ENCODE results near the gene DEFB124. TPM values are rescaled to one million over a fixed set of nuclear protein-coding genes. Genes with fewer than 3 reads are reported as not detected.

DEFB124 gene
- total RNA-seq, 1 experiment from 2014 or later, result not detected

- H3K4ac ChIP-seq (ENCODE audit: low read depth, low read length), result no peak overlapping the region
- H3K9ac ChIP-seq (ENCODE audit: extremely low read depth, insufficient read length, low read length), result no peak overlapping the region
- H3K18ac ChIP-seq (ENCODE audit: insufficient read length, low read depth, low read length), result no peak overlapping the region
- peaks cover 2% of the 10 kb centered on the region for H4K20me1 ChIP-seq (ENCODE audit: control insufficient read depth, insufficient read depth, insufficient read length)
- H3K9me3 ChIP-seq (ENCODE audit: control insufficient read depth, low read depth, low read length), result no peaks in the 10 kb centered on the region
- H3K23me2 ChIP-seq (ENCODE audit: insufficient read length, low read depth, low read length, poor library complexity, severe bottlenecking), result peaks cover 4% of the 10 kb centered on the region
- H2BK120ac ChIP-seq (ENCODE audit: low read depth, low read length, poor library complexity, severe bottlenecking), result no peak overlapping the region
- no peak overlapping the region for H3K23ac ChIP-seq (ENCODE audit: insufficient read length, low read depth, low read length)
- H3K27me3 ChIP-seq (ENCODE audit: insufficient read depth, low read length), result no peaks in the 10 kb centered on the region
- H3K27ac Mint-ChIP-seq, result no peak overlapping the region
- no peak overlapping the region for H3K27ac ChIP-seq (ENCODE audit: insufficient read length, low read depth, low read length)
- no peak overlapping the region for H2BK20ac ChIP-seq (ENCODE audit: low read depth, low read length, poor library complexity, severe bottlenecking)
- peak overlapping the region; percentile 95 for H3K4me2 ChIP-seq (ENCODE audit: insufficient read depth, insufficient read length, low read length)
- no peak overlapping the region for H2BK5ac ChIP-seq (ENCODE audit: insufficient read length, low read length)
- WGBS (ENCODE audit: extremely low coverage, insufficient read length, low lambda C conversion rate), result no CpG with 5 or more reads among the region's 4 CpGs
- H3K79me2 ChIP-seq (ENCODE audit: insufficient read depth, low read length), result peaks cover 3% of the 10 kb centered on the region; the same call in 1 of the 2 replicates
- H3T11ph ChIP-seq (ENCODE audit: low read length), result no peak overlapping the region
- peaks cover 3% of the 10 kb centered on the region; the same call in 1 of the 2 replicates for H3K27me3 Mint-ChIP-seq (ENCODE audit: low read depth)
- H2BK12ac ChIP-seq (ENCODE audit: insufficient read length, low read depth, low read length), result no peak overlapping the region
- H2AK5ac ChIP-seq (ENCODE audit: insufficient read length, low read length), result no peak overlapping the region
- H4K5ac ChIP-seq (ENCODE audit: insufficient read length, low read depth, low read length), result no peak overlapping the region
- H2AFZ ChIP-seq (ENCODE audit: low read length), result no peak overlapping the region
- no peaks in the 10 kb centered on the region; the same call in 1 of the 2 replicates for H3K4me1 ChIP-seq (ENCODE audit: insufficient read depth, low read length)
- peaks cover 0 to 3% of the 10 kb centered on the region in 2 experiments; a peak in 2 of 5 replicates for H3K9me3 Mint-ChIP-seq
- DNase-seq, result no peak
- no peak overlapping the region for H3K4me3 Mint-ChIP-seq
- TF ChIP-seq CTCF (conservative IDR thresholded peaks at IDR 0.05), result no peak
- no peak overlapping the region for H2BK15ac ChIP-seq (ENCODE audit: low read depth, low read length)
- peaks cover 0 to 3% of the 10 kb centered on the region in 2 experiments; a peak in 1 of 4 replicates for H3K4me1 Mint-ChIP-seq
- no peak overlapping the region for H4K91ac ChIP-seq (ENCODE audit: insufficient read length, low read depth, low read length)
- H4K8ac ChIP-seq (replicated peaks; ENCODE audit: insufficient read length, low read depth, low read length), result no peak overlapping the region
- H3K56ac ChIP-seq (ENCODE audit: insufficient read length, low read depth, low read length), result no peak overlapping the region
- no peak overlapping the region for H3K14ac ChIP-seq (ENCODE audit: insufficient read depth, low read length)
- peaks cover 0 to 19% (median 8%) of the 10 kb centered on the region in 3 experiments; a peak in 6 of 7 replicates for H3K36me3 Mint-ChIP-seq (ENCODE audit: insufficient read depth in 1 of 3, low read depth in 3 of 3)
- peaks cover 6% of the 10 kb centered on the region for H3K79me1 ChIP-seq (ENCODE audit: insufficient read depth, low read depth, low read length, poor library complexity, severe bottlenecking)
Measured at GRCh38 chr20:31516166-31516565, 41.2 kb upstream of the DEFB124 start.
